ENCODE results near the gene CNTROB.

The CNTROB gene

GRCh38 chr17:7987112-7987893 lies 55.3 kb downstream of the CNTROB start:
- DNase-seq = no peak

GRCh38 chr17:7988750-7989178 lies 56.8 kb downstream of the CNTROB start:
- DNase-seq = peak; percentile 58 to 74

- peak; percentile 87 to 97 for DNase-seq
Observed at GRCh38 chr17:7989781-7990655, 58.0 kb downstream of the CNTROB start.

GRCh38 chr17:7992516-7992915 lies 60.5 kb downstream of the CNTROB start:
- no peak for DNase-seq

- no peak for DNase-seq
Observed at GRCh38 chr17:7992924-7993323, 60.9 kb downstream of the CNTROB start.

GRCh38 chr17:7993972-7994589 lies 62.1 kb downstream of the CNTROB start:
- no peak for DNase-seq

- no peak for DNase-seq
Observed at GRCh38 chr17:7995724-7996123, 63.7 kb downstream of the CNTROB start.

GRCh38 chr17:7997186-7997585 lies 65.2 kb downstream of the CNTROB start:
- DNase-seq = peak; percentile 24 to 25
